Colonic mucosa (tissue), 4 donors: Measurements from ENCODE around the gene TGM6. TPM values are rescaled to one million over a fixed set of nuclear protein-coding genes. Genes with fewer than 3 reads are reported as not detected.

ENCODE experiments used
- DNase-seq: peaks from one replicate; pipeline ENCODE4 v3.0.0-alpha.2; 2020
- H3K27ac ChIP-seq: fragments of 200-600 bp; one replicate; pipeline ENCODE4 v1.8.0; 2021
- H3K27me3 ChIP-seq: fragments of 200-600 bp; one replicate; pipeline ENCODE4 v1.8.0; 2021
- H3K36me3 ChIP-seq: fragments of 200-600 bp; one replicate; pipeline ENCODE4 v1.8.0; 2021
- H3K4me1 ChIP-seq: fragments of 200-600 bp; one replicate; pipeline ENCODE4 v1.8.0; 2021; ENCODE audit warnings: mild to moderate bottlenecking
- H3K4me3 ChIP-seq: fragments of 200-600 bp; one replicate; pipeline ENCODE4 v1.8.0; 2021
- H3K9ac ChIP-seq, 2 donors: one replicate each; pipeline ENCODE4 v1.7.0; 2013; ENCODE audit warnings: control low read depth in 2 of 2, low read depth in 2 of 2, low read length in 2 of 2
- H3K9me3 ChIP-seq: fragments of 200-600 bp; one replicate; pipeline ENCODE4 v1.8.0; 2021
- intact Hi-C: fragments of 100-400 bp; cut with DNase I; formaldehyde crosslinking; loops from one replicate; pipeline ENCODE4 v1.14.1; 2022
- total RNA-seq, 2 donors: library from RNA; stranded (reverse); fragmentation: NEBNext Ultra II Directional in 1 of 2; extraction: Animal tissue kit (Norgen Biotek cat#: 25700) in 1 of 2; gene quantifications; one replicate each; pipeline ENCODE4 v1.2.1, GENCODE V29; 2021
- TF ChIP-seq, protein P1 (sequence below): fragments of 200-600 bp; IDR thresholded peaks from one replicate; pipeline ENCODE4 v1.8.0; 2022; ENCODE audit warnings: antibody characterized with exemption, mild to moderate bottlenecking
- donor health status: healthy.
- donor health status: DM: no; HTN: no; CAD: no.
- donor health status: DM: no; HTN: no; CAD: no.

Gene TGM6
- total RNA-seq, 2 donors from 2014 or later = not detected

DNA sequence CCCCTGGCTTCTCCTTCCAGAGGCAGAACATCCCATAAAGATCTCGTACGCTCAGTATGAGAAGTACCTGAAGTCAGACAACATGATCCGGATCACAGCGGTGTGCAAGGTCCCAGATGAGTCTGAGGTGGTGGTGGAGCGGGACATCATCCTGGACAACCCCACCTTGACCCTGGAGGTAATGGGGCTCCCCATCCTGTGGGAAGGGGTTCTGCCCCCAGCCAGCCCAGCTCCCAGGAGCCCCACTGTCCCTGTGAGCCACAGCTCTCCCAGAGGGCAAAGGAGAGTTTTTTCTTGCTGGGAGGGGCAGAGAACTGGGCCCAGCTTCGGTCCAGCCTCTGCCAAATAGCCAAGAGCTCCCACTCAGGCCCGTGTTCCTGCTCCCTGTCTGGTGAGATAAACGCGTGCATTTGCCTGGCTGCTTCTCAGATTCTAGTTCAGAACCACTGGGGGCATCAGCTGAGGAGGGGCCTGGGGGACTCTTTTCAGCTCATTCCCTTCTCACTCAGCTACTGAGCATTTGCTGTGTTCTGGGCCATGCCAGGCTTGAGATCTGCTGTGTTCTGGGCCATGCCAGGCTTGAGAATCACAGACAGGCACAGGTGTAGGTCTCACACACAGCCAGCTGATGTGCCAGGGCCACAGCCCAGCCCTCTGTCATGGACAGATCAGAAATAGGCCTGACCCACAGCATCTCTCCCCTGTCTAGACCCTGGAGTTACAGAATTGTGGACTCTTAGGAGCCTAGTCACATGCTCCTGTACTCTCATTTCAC is 45.4 kb upstream of the TGM6 start:
- no peaks in the 10 kb centered on the region for H3K36me3 ChIP-seq
- H3K4me1 ChIP-seq = no peaks in the 10 kb centered on the region
- intact Hi-C loops = no loop called here
- no peak overlapping the region for H3K9ac ChIP-seq
- no peak overlapping the region for H3K4me3 ChIP-seq
- no peak overlapping the region for H3K27ac ChIP-seq
- TF ChIP-seq, protein P1, sequence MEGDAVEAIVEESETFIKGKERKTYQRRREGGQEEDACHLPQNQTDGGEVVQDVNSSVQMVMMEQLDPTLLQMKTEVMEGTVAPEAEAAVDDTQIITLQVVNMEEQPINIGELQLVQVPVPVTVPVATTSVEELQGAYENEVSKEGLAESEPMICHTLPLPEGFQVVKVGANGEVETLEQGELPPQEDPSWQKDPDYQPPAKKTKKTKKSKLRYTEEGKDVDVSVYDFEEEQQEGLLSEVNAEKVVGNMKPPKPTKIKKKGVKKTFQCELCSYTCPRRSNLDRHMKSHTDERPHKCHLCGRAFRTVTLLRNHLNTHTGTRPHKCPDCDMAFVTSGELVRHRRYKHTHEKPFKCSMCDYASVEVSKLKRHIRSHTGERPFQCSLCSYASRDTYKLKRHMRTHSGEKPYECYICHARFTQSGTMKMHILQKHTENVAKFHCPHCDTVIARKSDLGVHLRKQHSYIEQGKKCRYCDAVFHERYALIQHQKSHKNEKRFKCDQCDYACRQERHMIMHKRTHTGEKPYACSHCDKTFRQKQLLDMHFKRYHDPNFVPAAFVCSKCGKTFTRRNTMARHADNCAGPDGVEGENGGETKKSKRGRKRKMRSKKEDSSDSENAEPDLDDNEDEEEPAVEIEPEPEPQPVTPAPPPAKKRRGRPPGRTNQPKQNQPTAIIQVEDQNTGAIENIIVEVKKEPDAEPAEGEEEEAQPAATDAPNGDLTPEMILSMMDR = no peak
- H3K9me3 ChIP-seq = no peaks in the 10 kb centered on the region
- H3K27me3 ChIP-seq = no peaks in the 10 kb centered on the region
- peak; percentile 13 for DNase-seq

DNA sequence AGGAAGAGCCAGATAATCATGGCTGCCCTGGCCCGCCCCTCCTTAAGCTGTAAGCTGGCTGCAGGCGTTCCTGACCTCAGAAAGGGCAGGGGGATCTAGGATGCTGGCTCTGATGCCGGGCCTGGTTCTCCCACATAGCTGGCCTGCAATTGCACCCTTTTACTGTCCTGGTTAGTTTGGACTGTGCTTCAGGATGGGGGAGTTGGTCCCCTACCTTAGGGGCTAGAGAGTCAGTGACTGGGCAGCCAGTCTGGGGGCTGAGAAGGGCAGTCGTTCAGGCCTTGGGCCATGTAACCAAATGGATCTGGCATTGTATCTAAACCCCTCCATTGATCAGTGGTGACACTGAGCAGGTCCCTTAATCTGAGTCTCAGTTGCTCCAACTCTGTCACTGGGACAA is 44.2 kb upstream of the TGM6 start:
- no peaks in the 10 kb centered on the region for H3K4me1 ChIP-seq
- TF ChIP-seq, protein P1 = no peak
- H3K27me3 ChIP-seq = no peaks in the 10 kb centered on the region
- H3K9ac ChIP-seq = no peak overlapping the region
- intact Hi-C loops = no loop called here
- H3K9me3 ChIP-seq = no peaks in the 10 kb centered on the region
- no peak overlapping the region for H3K4me3 ChIP-seq
- no peak overlapping the region for H3K27ac ChIP-seq
- DNase-seq = peak; percentile 10
- no peaks in the 10 kb centered on the region for H3K36me3 ChIP-seq

DNA sequence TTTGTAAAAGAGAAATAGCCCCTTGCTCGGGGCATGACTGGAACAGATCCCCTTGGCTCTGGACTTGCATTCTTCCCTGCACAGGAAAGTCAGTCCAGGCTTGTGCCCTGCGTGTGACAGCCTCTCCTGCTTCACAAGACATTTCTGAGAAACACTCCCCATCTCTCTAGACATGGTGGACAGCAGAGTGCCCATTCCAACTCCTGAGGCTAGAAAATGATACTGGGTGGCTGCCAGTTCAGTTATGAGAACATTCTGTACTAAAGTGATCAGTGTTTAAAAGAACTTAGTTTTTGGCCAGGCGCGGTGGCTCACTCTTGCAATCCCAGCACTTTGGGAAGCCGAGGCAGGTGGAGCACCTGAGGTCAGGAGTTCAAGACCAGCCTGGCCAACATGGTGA is 43.6 kb upstream of the TGM6 start:
- no peaks in the 10 kb centered on the region for H3K4me1 ChIP-seq
- intact Hi-C loops = no loop called here
- no peak for DNase-seq
- H3K27me3 ChIP-seq = no peaks in the 10 kb centered on the region
- TF ChIP-seq, protein P1 = no peak
- H3K36me3 ChIP-seq = no peaks in the 10 kb centered on the region
- H3K4me3 ChIP-seq = no peak overlapping the region
- no peak overlapping the region for H3K9ac ChIP-seq
- H3K27ac ChIP-seq = no peak overlapping the region
- H3K9me3 ChIP-seq = no peaks in the 10 kb centered on the region

DNA sequence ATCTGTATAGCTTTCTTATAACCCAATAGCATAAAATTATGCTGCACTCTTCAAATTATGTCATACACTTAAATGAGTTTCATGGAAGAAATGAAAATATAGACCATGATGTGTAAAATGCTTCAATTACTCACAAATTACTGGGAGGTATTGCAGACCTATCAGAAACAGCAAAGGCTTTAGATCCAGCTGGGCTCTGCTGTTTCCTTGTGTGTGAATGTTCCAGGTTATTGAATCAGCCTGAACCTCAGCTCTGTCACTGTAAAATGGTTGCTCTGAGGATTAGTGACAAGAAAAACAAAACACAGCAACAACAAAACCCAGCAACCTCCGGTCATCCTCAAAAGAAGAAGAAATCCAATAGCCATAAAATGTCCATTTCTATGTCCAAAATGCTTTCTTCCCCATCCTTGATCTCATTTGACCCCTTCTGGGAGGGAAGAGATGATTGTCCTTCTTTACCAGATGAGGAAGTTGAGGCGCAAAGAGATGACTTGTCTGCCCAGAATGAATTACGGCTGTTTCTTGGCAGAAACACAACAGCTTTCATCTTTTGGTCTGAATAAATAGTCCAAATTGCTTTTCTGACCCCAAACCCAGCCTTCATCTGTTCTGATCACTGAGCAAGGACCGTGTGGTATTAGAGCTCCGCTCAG is 42.2 kb upstream of the TGM6 start:
- H3K4me1 ChIP-seq = no peaks in the 10 kb centered on the region
- H3K27ac ChIP-seq = no peak overlapping the region
- no peak for DNase-seq
- no peak overlapping the region for H3K4me3 ChIP-seq
- H3K27me3 ChIP-seq = no peaks in the 10 kb centered on the region
- intact Hi-C loops = no loop called here
- TF ChIP-seq, protein P1 = no peak
- no peak overlapping the region for H3K9ac ChIP-seq
- H3K9me3 ChIP-seq = no peaks in the 10 kb centered on the region
- no peaks in the 10 kb centered on the region for H3K36me3 ChIP-seq

DNA sequence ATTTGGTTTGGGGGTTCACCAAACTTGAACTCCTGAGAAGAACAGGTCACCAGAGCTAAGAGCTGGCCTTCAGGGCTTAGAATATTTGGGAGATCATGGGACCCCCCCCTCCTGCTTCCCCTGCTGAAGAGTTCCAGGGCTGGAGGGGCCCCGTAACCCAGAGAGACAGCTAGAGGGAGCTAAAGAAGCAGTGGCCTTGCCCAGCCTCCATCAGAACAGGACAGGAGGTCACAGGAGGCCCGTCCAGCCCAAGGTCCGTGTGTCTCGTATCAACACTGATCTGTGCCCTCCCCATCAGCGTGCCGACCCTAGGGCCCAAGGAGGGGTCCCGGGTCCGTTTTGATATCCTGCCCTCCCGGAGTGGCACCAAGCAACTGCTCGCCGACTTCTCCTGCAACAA is 40.6 kb upstream of the TGM6 start:
- TF ChIP-seq, protein P1 = no peak
- Histone ChIP-seq H3K4me1 (no peaks in the 10 kb centered on the region), H3K4me3 (no peak overlapping the region), H3K27me3 (no peaks in the 10 kb centered on the region), H3K9me3 (no peaks in the 10 kb centered on the region), H3K9ac (no peak overlapping the region), H3K36me3 (no peaks in the 10 kb centered on the region), H3K27ac (no peak overlapping the region)
- intact Hi-C loops = no loop called here
- no peak for DNase-seq
